H9 (cell line): Measurements from ENCODE around the gene CALY. TPM values are rescaled to one million over a fixed set of nuclear protein-coding genes. Genes with fewer than 3 reads are reported as not detected.

Experiments used
- DNase-seq: peaks from one replicate; pipeline ENCODE4 v3.0.0-alpha.2; 2017
- H2AFZ ChIP-seq: one replicate; pipeline ENCODE4 v1.6.1; 2013; ENCODE audit warnings: mild to moderate bottlenecking, low read length, control low read depth, moderate library complexity
- H2AK5ac ChIP-seq: 2 replicates; pipeline ENCODE4 v1.6.1; 2013; ENCODE audit warnings: low read length, control low read depth, mixed read lengths; ENCODE audit not compliant: insufficient read length
- H2BK120ac ChIP-seq: one replicate; pipeline ENCODE4 v1.6.1; 2013; ENCODE audit warnings: low read depth, mild to moderate bottlenecking, low read length, control low read depth, inconsistent platforms; ENCODE audit not compliant: poor library complexity, severe bottlenecking
- H2BK12ac ChIP-seq: 2 replicates; pipeline ENCODE4 v1.6.1; 2013; ENCODE audit warnings: low read length, control low read depth, mixed read lengths, low read depth; ENCODE audit not compliant: insufficient read length
- H2BK15ac ChIP-seq: 2 replicates; pipeline ENCODE4 v1.6.1; 2013; ENCODE audit warnings: low read depth, low read length, control low read depth
- H2BK20ac ChIP-seq: one replicate; pipeline ENCODE4 v1.6.1; 2013; ENCODE audit warnings: low read depth, mild to moderate bottlenecking, low read length, control low read depth, inconsistent platforms; ENCODE audit not compliant: poor library complexity, severe bottlenecking
- H2BK5ac ChIP-seq: 2 replicates; pipeline ENCODE4 v1.6.1; 2013; ENCODE audit warnings: low read length, control low read depth, mixed read lengths; ENCODE audit not compliant: insufficient read length
- H3K14ac ChIP-seq: 2 replicates; pipeline ENCODE4 v1.6.1; 2013; ENCODE audit warnings: low read length, control low read depth; ENCODE audit not compliant: insufficient read depth
- H3K18ac ChIP-seq: 2 replicates; pipeline ENCODE4 v1.6.1; 2013; ENCODE audit warnings: low read depth, mild to moderate bottlenecking, mixed read lengths, low read length, control low read depth; ENCODE audit not compliant: insufficient read length
- H3K23ac ChIP-seq: 2 replicates; pipeline ENCODE4 v1.6.1; 2013; ENCODE audit warnings: low read length, control low read depth, mixed read lengths, low read depth; ENCODE audit not compliant: insufficient read length
- H3K23me2 ChIP-seq: 2 replicates; pipeline ENCODE4 v1.6.1; 2013; ENCODE audit warnings: low read depth, mild to moderate bottlenecking, mixed read lengths, low read length, control low read depth; ENCODE audit not compliant: insufficient read length, poor library complexity, severe bottlenecking
- H3K27ac ChIP-seq: 2 replicates; pipeline ENCODE4 v1.5.1; 2013; ENCODE audit warnings: low read length, control low read depth, mixed read lengths, low read depth; ENCODE audit not compliant: insufficient read length
- H3K27me3 ChIP-seq: 2 replicates; pipeline ENCODE4 v1.6.1; 2013; ENCODE audit warnings: low read length, control low read depth, inconsistent platforms; ENCODE audit not compliant: insufficient read depth
- H3K4ac ChIP-seq: 2 replicates; pipeline ENCODE4 v1.6.1; 2013; ENCODE audit warnings: low read depth, mild to moderate bottlenecking, control low read depth, inconsistent platforms, low read length, moderate library complexity
- H3K4me1 ChIP-seq: 2 replicates; pipeline ENCODE4 v1.6.1; 2013; ENCODE audit warnings: low read length, control low read depth, inconsistent platforms; ENCODE audit not compliant: insufficient read depth
- H3K4me2 ChIP-seq: 2 replicates; pipeline ENCODE4 v1.6.1; 2013; ENCODE audit warnings: low read length, control low read depth, mixed read lengths; ENCODE audit not compliant: insufficient read length, insufficient read depth
- H3K56ac ChIP-seq: 2 replicates; pipeline ENCODE4 v1.6.1; 2013; ENCODE audit warnings: low read depth, mild to moderate bottlenecking, mixed read lengths, low read length, control low read depth; ENCODE audit not compliant: insufficient read length
- H3K79me1 ChIP-seq: 2 replicates; pipeline ENCODE4 v1.6.1; 2013; ENCODE audit warnings: low read depth, mild to moderate bottlenecking, moderate library complexity, low read length, control low read depth, inconsistent platforms; ENCODE audit not compliant: insufficient read depth, poor library complexity, severe bottlenecking
- H3K79me2 ChIP-seq: 2 replicates; pipeline ENCODE4 v1.6.1; 2013; ENCODE audit warnings: low read length, control low read depth, inconsistent platforms; ENCODE audit not compliant: insufficient read depth
- H3K9ac ChIP-seq: 2 replicates; pipeline ENCODE4 v1.6.1; 2013; ENCODE audit warnings: low read length, control low read depth, mixed read lengths; ENCODE audit not compliant: insufficient read length; ENCODE audit errors: extremely low read depth
- H3K9me3 ChIP-seq: one replicate; pipeline ENCODE4 v1.6.1; 2013; ENCODE audit warnings: low read depth, low read length, inconsistent platforms; ENCODE audit not compliant: control insufficient read depth
- H3T11ph ChIP-seq: one replicate; pipeline ENCODE4 v1.6.1; 2013; ENCODE audit warnings: mild to moderate bottlenecking, low read length, control low read depth, inconsistent platforms
- H4K20me1 ChIP-seq: one replicate; pipeline ENCODE4 v1.6.1; 2013; ENCODE audit not compliant: control insufficient read depth, insufficient read length, insufficient read depth
- H4K5ac ChIP-seq: 2 replicates; pipeline ENCODE4 v1.6.1; 2013; ENCODE audit warnings: low read depth, mild to moderate bottlenecking, mixed read lengths, low read length, control low read depth; ENCODE audit not compliant: insufficient read length
- H4K8ac ChIP-seq: replicated peaks from 2 replicates; pipeline ENCODE4 v1.6.1; 2013; ENCODE audit warnings: low read length, control low read depth, mixed read lengths, low read depth; ENCODE audit not compliant: insufficient read length
- H4K91ac ChIP-seq: 2 replicates; pipeline ENCODE4 v1.6.1; 2013; ENCODE audit warnings: low read depth, mild to moderate bottlenecking, moderate library complexity, mixed read lengths, low read length, control low read depth; ENCODE audit not compliant: insufficient read length
- H3K27ac Mint-ChIP-seq, 3 experiments: 2 replicates in 2 of 3; 3 replicates in 1 of 3; pipeline ENCODE4 v1.8.0; 2020 to 2021; ENCODE audit warnings: mixed read lengths in 3 of 3, mild to moderate bottlenecking in 1 of 3, moderate library complexity in 1 of 3
- H3K27me3 Mint-ChIP-seq: 2 replicates; pipeline ENCODE4 v1.8.0; 2021; ENCODE audit warnings: low read depth, mild to moderate bottlenecking, moderate library complexity, mixed read lengths
- H3K36me3 Mint-ChIP-seq, 3 experiments: 2 replicates in 2 of 3; 3 replicates in 1 of 3; pipeline ENCODE4 v1.8.0; 2020 to 2021; ENCODE audit warnings: low read depth in 3 of 3, mixed read lengths in 3 of 3; ENCODE audit not compliant: insufficient read depth in 1 of 3
- H3K4me1 Mint-ChIP-seq, 2 experiments: 2 replicates each; pipeline ENCODE4 v1.8.0; 2020; ENCODE audit warnings: mixed read lengths in 2 of 2
- H3K4me3 Mint-ChIP-seq, 2 experiments: 2 replicates in 1 of 2; 3 replicates in 1 of 2; pipeline ENCODE4 v1.8.0; 2020 to 2021; ENCODE audit warnings: mild to moderate bottlenecking in 2 of 2, mixed read lengths in 2 of 2, moderate library complexity in 1 of 2
- H3K9me3 Mint-ChIP-seq, 2 experiments: 2 replicates in 1 of 2; 3 replicates in 1 of 2; pipeline ENCODE4 v1.8.0; 2020; ENCODE audit warnings: mild to moderate bottlenecking in 2 of 2, mixed read lengths in 2 of 2, moderate library complexity in 1 of 2
- CTCF ChIP-seq: fragments of 200-600 bp; sonication (generic); conservative IDR thresholded peaks from 3 replicates; pipeline ENCODE4 v1.8.0; 2021; ENCODE audit warnings: antibody characterized with exemption, mild to moderate bottlenecking
- WGBS: extraction: QIAGEN DNeasy Blood & Tissue Kit; methylation state at CpG from one replicate; pipeline ENCODE4 v1.1.7; 2013; ENCODE audit warnings: missing lambda C conversion rate, low lambda C conversion rate, mixed read lengths; ENCODE audit not compliant: insufficient read length; ENCODE audit errors: extremely low coverage; 5-methylcytosine and 5-hydroxymethylcytosine counted together
- total RNA-seq: library from RNA; stranded (reverse); gene quantifications from 2 replicates; pipeline ENCODE4 v1.2.1, GENCODE V29; 2021

Gene CALY
- total RNA-seq, 1 experiment from 2014 or later = 2.9 TPM

- no peaks in the 10 kb centered on the region for H3K9me3 ChIP-seq
- no peak overlapping the region for H2BK20ac ChIP-seq
- no peak overlapping the region for H3K27ac ChIP-seq
- H3T11ph ChIP-seq = no peak overlapping the region
- no peak overlapping the region for H3K56ac ChIP-seq
- peaks cover 0 to 3% of the 10 kb centered on the region in 2 experiments; a peak in 2 of 5 replicates for H3K9me3 Mint-ChIP-seq
- WGBS = no CpG with 5 or more reads among the region's 36 CpGs
- H3K36me3 Mint-ChIP-seq = peaks cover 1 to 5% (median 3%) of the 10 kb centered on the region in 3 experiments; a peak in 1 of 7 replicates
- H3K79me1 ChIP-seq = no peaks in the 10 kb centered on the region
- no peaks in the 10 kb centered on the region for H3K4me1 ChIP-seq
- no peak overlapping the region for H3K27ac Mint-ChIP-seq
- H3K4me3 Mint-ChIP-seq = peak overlapping the region; percentile 66 to 74
- no peak overlapping the region for H2BK15ac ChIP-seq
- no peak overlapping the region for H4K91ac ChIP-seq
- H4K8ac ChIP-seq = no peak overlapping the region
- H3K14ac ChIP-seq = no peak overlapping the region
- H3K4me2 ChIP-seq = no peak overlapping the region
- H3K27me3 ChIP-seq = peaks cover 18% of the 10 kb centered on the region
- H3K23me2 ChIP-seq = peaks cover 8% of the 10 kb centered on the region
- no peak overlapping the region for H4K5ac ChIP-seq
- no peak overlapping the region for H3K23ac ChIP-seq
- no peaks in the 10 kb centered on the region for H4K20me1 ChIP-seq
- H2BK12ac ChIP-seq = no peak overlapping the region
- no peak overlapping the region for H3K4ac ChIP-seq
- no peaks in the 10 kb centered on the region for H3K79me2 ChIP-seq
- H3K27me3 Mint-ChIP-seq = peaks cover 44% of the 10 kb centered on the region
- H2AK5ac ChIP-seq = no peak overlapping the region
- no peak overlapping the region for H2BK120ac ChIP-seq
- H2AFZ ChIP-seq = no peak overlapping the region
- no peak overlapping the region for H3K18ac ChIP-seq
- no peaks in the 10 kb centered on the region for H3K4me1 Mint-ChIP-seq
- no peak overlapping the region for H2BK5ac ChIP-seq
- no peak overlapping the region for H3K9ac ChIP-seq
- DNase-seq = no peak
- TF ChIP-seq CTCF = no peak
Measured at GRCh38 chr10:133379801-133380666, 43.3 kb upstream of the CALY start.
